ENCODE results near the gene C16orf96.

The C16orf96 gene

DNA sequence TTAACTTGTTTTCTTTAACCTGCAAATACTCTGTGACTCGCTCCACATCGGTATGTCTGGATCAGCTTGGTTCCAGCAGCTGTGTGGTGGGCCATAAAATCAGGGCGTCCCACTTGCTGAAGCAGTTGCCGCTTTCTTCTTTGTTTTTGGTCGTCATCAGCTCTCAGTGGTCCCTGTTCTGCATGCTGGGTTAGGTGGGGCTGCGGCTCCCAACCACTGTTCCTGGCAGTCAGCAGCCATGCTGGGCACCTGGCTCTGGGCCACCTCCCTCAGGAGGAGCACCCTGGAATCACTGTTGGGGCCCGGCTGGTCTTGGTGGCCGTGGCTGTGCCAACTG is 91.5 kb downstream of the C16orf96 start:
- Histone ChIP-seq H3K79me2 (ENCODE audit: low read length) (peaks cover 60% of the 10 kb centered on the region), H3K36me3 (replicated peaks; ENCODE audit: insufficient read depth, low read length) (no peaks in the 10 kb centered on the region), H2AFZ (ENCODE audit: low read length) (no peak overlapping the region), H3K27me3 (replicated peaks; ENCODE audit: insufficient read depth, low read length) (no peaks in the 10 kb centered on the region), H3F3A (ENCODE audit: insufficient read depth, low read length) (no peaks in the 10 kb centered on the region), H3K4me3 (ENCODE audit: low read length) (no peak overlapping the region), H3K27ac (ENCODE audit: low read length) (no peak overlapping the region), H3K9me2 (replicated peaks; ENCODE audit: insufficient read depth, low read length) (no peaks in the 10 kb centered on the region), H4K20me1 (ENCODE audit: insufficient read depth, low read length) (no peaks in the 10 kb centered on the region), H3K9ac (ENCODE audit: low read length) (no peak overlapping the region), H3K9me3 (replicated peaks; ENCODE audit: insufficient read depth, low read length) (no peaks in the 10 kb centered on the region), H3K4me2 (ENCODE audit: low read depth, low read length) (no peak overlapping the region), H3K4me1 (ENCODE audit: low read length) (no peaks in the 10 kb centered on the region)
- DNase-seq = no peak
- TF ChIP-seq EZH2 (optimal IDR thresholded peaks at IDR 0.05; ENCODE audit: low read depth, low read length) (no peak), EZH2phosphoT487 (IDR thresholded peaks at IDR 0.05; ENCODE audit: low read length) (no peak)
- TF ChIP-seq, protein P1, sequence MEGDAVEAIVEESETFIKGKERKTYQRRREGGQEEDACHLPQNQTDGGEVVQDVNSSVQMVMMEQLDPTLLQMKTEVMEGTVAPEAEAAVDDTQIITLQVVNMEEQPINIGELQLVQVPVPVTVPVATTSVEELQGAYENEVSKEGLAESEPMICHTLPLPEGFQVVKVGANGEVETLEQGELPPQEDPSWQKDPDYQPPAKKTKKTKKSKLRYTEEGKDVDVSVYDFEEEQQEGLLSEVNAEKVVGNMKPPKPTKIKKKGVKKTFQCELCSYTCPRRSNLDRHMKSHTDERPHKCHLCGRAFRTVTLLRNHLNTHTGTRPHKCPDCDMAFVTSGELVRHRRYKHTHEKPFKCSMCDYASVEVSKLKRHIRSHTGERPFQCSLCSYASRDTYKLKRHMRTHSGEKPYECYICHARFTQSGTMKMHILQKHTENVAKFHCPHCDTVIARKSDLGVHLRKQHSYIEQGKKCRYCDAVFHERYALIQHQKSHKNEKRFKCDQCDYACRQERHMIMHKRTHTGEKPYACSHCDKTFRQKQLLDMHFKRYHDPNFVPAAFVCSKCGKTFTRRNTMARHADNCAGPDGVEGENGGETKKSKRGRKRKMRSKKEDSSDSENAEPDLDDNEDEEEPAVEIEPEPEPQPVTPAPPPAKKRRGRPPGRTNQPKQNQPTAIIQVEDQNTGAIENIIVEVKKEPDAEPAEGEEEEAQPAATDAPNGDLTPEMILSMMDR (IDR thresholded peaks at IDR 0.05; ENCODE audit: low read length) = no peak

DNA sequence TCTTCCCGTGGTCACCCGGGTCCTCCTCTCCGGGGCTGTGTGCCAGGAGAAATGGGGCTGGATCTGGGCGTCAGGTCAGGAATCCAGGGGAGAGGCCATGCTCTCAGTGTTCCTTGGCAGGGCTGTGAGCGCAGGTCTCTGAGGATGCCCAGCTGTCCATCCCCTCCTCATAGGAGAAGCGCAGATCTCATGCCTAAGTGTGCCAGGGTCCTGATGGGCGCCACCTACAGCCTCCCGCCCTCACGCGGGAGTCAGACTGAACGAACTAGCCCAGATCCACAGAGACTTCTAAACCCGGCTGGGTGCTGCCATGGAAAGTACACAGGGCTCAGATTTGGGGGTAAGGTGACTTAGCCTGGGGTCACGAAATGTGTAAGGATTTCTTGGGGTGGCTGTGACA is 92.8 kb downstream of the C16orf96 start:
- H3K4me3 ChIP-seq (ENCODE audit: low read length) = no peak overlapping the region
- H2AFZ ChIP-seq (ENCODE audit: low read length) = no peak overlapping the region
- no peaks in the 10 kb centered on the region for H3K9me3 ChIP-seq (replicated peaks; ENCODE audit: insufficient read depth, low read length)
- no peaks in the 10 kb centered on the region for H4K20me1 ChIP-seq (ENCODE audit: insufficient read depth, low read length)
- H3K4me1 ChIP-seq (ENCODE audit: low read length) = no peaks in the 10 kb centered on the region
- no peak overlapping the region for H3K4me2 ChIP-seq (ENCODE audit: low read depth, low read length)
- no peaks in the 10 kb centered on the region for H3F3A ChIP-seq (ENCODE audit: insufficient read depth, low read length)
- no peaks in the 10 kb centered on the region for H3K9me2 ChIP-seq (replicated peaks; ENCODE audit: insufficient read depth, low read length)
- H3K36me3 ChIP-seq (replicated peaks; ENCODE audit: insufficient read depth, low read length) = no peaks in the 10 kb centered on the region
- no peak overlapping the region for H3K9ac ChIP-seq (ENCODE audit: low read length)
- DNase-seq = no peak
- peaks cover 48% of the 10 kb centered on the region for H3K79me2 ChIP-seq (ENCODE audit: low read length)
- TF ChIP-seq EZH2 (optimal IDR thresholded peaks at IDR 0.05; ENCODE audit: low read depth, low read length) = no peak
- no peak for TF ChIP-seq EZH2phosphoT487 (IDR thresholded peaks at IDR 0.05; ENCODE audit: low read length)
- TF ChIP-seq, protein P1 (IDR thresholded peaks at IDR 0.05; ENCODE audit: low read length) = no peak
- H3K27ac ChIP-seq (ENCODE audit: low read length) = no peak overlapping the region
- H3K27me3 ChIP-seq (replicated peaks; ENCODE audit: insufficient read depth, low read length) = no peaks in the 10 kb centered on the region

DNA sequence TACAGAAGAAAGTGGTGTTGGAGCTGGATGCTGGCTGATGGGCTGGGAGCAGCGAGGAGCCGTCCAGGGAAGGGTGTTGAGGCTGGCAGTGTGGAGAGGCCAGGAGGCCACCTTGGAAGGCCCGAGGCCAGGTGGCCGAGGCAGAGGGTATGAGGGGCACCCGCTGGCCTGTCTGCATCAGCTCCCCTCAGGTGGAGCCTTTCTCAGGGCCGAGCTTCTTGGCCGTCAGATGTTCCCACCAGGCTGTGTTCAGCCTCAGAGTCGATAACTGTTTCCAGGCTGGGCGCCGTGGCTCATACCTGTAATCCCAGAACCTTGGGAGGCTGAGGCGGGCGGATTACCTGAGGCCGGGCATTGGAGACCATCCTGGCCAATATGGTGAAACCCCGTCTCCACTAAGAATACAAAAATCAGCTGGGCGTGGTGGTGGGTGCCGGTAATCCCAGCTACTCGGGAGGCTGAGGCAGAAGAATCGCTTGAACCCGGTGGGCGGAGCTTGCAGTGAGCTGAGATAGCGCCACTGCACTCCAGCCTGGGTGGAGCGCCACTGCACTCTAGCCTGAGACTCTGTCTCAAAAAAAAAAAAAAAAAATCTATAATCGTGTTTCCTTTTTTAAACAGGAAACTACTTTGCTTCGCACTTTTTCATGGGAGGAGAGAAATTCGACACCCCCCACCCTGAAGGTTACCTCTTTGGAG is 93.8 kb downstream of the C16orf96 start:
- no peak for DNase-seq
- Histone ChIP-seq H3K4me2 (ENCODE audit: low read depth, low read length) (no peak overlapping the region), H2AFZ (ENCODE audit: low read length) (no peak overlapping the region), H3K79me2 (ENCODE audit: low read length) (peaks cover 43% of the 10 kb centered on the region), H3K9me2 (replicated peaks; ENCODE audit: insufficient read depth, low read length) (no peaks in the 10 kb centered on the region), H3K9ac (ENCODE audit: low read length) (no peak overlapping the region), H3K4me1 (ENCODE audit: low read length) (no peaks in the 10 kb centered on the region), H3K4me3 (ENCODE audit: low read length) (no peak overlapping the region), H3K9me3 (replicated peaks; ENCODE audit: insufficient read depth, low read length) (no peaks in the 10 kb centered on the region), H3K36me3 (replicated peaks; ENCODE audit: insufficient read depth, low read length) (no peaks in the 10 kb centered on the region), H3F3A (ENCODE audit: insufficient read depth, low read length) (no peaks in the 10 kb centered on the region), H3K27me3 (replicated peaks; ENCODE audit: insufficient read depth, low read length) (no peaks in the 10 kb centered on the region), H4K20me1 (ENCODE audit: insufficient read depth, low read length) (no peaks in the 10 kb centered on the region), H3K27ac (ENCODE audit: low read length) (no peak overlapping the region)
- no peak for TF ChIP-seq EZH2phosphoT487 (IDR thresholded peaks at IDR 0.05; ENCODE audit: low read length)
- TF ChIP-seq, protein P1 (IDR thresholded peaks at IDR 0.05; ENCODE audit: low read length) = no peak
- TF ChIP-seq EZH2 (optimal IDR thresholded peaks at IDR 0.05; ENCODE audit: low read depth, low read length) = no peak

All from MM.1S (cell line).